ENCODE data around the gene SORT1.
"Not testable (repeated sequence)": the region's sequence is repeated elsewhere in the genome, so short reads cannot be mapped to it uniquely, and the experiment has no call there.

The SORT1 gene

GRCh38 chr1:109379907-109380306, 17.8 kb downstream of the SORT1 start:
- no peak for TF ChIP-seq CTCF (IDR thresholded peaks at IDR 0.05; ENCODE audit: borderline replicate concordance, control extremely low read depth, extremely low read depth, insufficient read depth, missing control alignments)
- no peak for DNase-seq (ENCODE audit: low spot score)
- in situ Hi-C loops (cut with MboI; ENCODE audit: low sequenced_read_pairs, unreplicated experiment) = no loop called here

GRCh38 chr1:109379422-109379821, 18.3 kb downstream of the SORT1 start:
- DNase-seq (ENCODE audit: low spot score) = no peak
- no peak for TF ChIP-seq CTCF (IDR thresholded peaks at IDR 0.05; ENCODE audit: borderline replicate concordance, control extremely low read depth, extremely low read depth, insufficient read depth, missing control alignments)
- in situ Hi-C loops (cut with MboI; ENCODE audit: low sequenced_read_pairs, unreplicated experiment) = no loop called here

- no peak for DNase-seq (ENCODE audit: low spot score)
- no peak for TF ChIP-seq CTCF (IDR thresholded peaks at IDR 0.05; ENCODE audit: borderline replicate concordance, control extremely low read depth, extremely low read depth, insufficient read depth, missing control alignments)
- in situ Hi-C loops (cut with MboI; ENCODE audit: low sequenced_read_pairs, unreplicated experiment) = no loop called here
Measured at GRCh38 chr1:109377698-109378097, 20.0 kb downstream of the SORT1 start.

- in situ Hi-C loops (cut with MboI; ENCODE audit: low sequenced_read_pairs, unreplicated experiment); DNase-seq (ENCODE audit: low spot score): not testable (repeated sequence)
Measured at GRCh38 chr1:109373696-109374095, 24.0 kb downstream of the SORT1 start.

- in situ Hi-C loops (cut with MboI; ENCODE audit: low sequenced_read_pairs, unreplicated experiment) = no loop called here
- no peak for TF ChIP-seq CTCF (IDR thresholded peaks at IDR 0.05; ENCODE audit: borderline replicate concordance, control extremely low read depth, extremely low read depth, insufficient read depth, missing control alignments)
- DNase-seq (ENCODE audit: low spot score) = no peak
Measured at GRCh38 chr1:109373126-109373525, 24.6 kb downstream of the SORT1 start.

- no peak for DNase-seq (ENCODE audit: low spot score)
- in situ Hi-C loops (cut with MboI; ENCODE audit: low sequenced_read_pairs, unreplicated experiment) = no loop called here
- TF ChIP-seq CTCF (IDR thresholded peaks at IDR 0.05; ENCODE audit: borderline replicate concordance, control extremely low read depth, extremely low read depth, insufficient read depth, missing control alignments) = no peak
Measured at GRCh38 chr1:109372281-109372680, 25.4 kb downstream of the SORT1 start.

- in situ Hi-C loops (cut with MboI; ENCODE audit: low sequenced_read_pairs, unreplicated experiment) = no loop called here
- no peak for TF ChIP-seq CTCF (IDR thresholded peaks at IDR 0.05; ENCODE audit: borderline replicate concordance, control extremely low read depth, extremely low read depth, insufficient read depth, missing control alignments)
- DNase-seq (ENCODE audit: low spot score) = no peak
Measured at GRCh38 chr1:109371341-109371739, 26.4 kb downstream of the SORT1 start.

Data from GM13976 (cell line).